Measurements from ENCODE around the gene SETD6. TPM values are rescaled to one million over a fixed set of nuclear protein-coding genes. Genes with fewer than 3 reads are reported as not detected.
"Not testable (repeated sequence)": the region's sequence is repeated elsewhere in the genome, so short reads cannot be mapped to it uniquely, and the experiment has no call there.

SETD6 gene
- total and polyA plus RNA-seq, 2 of the 8 experiments (the other 6 are each of a cell fraction or from before 2014, with no cell fraction given) = 25.3 to 40.5 TPM

- H2BK20ac ChIP-seq (ENCODE audit: low read length); H3K56ac ChIP-seq (replicated peaks; ENCODE audit: insufficient read length, low read depth, low read length); H2AFZ ChIP-seq (ENCODE audit: low read length); H3K4ac ChIP-seq (replicated peaks; ENCODE audit: insufficient read length, low read depth, low read length); H2BK12ac ChIP-seq (ENCODE audit: low read depth, low read length); H2AK5ac ChIP-seq (ENCODE audit: low read depth, low read length); H2BK15ac ChIP-seq (ENCODE audit: low read length); H3K14ac ChIP-seq (ENCODE audit: insufficient read length); H3K18ac ChIP-seq (ENCODE audit: extremely low read depth, low read length); H3K9me3 ChIP-seq (ENCODE audit: insufficient read depth in 2 of 2, low read depth in 1 of 2, low read length in 1 of 2); DNase-seq (ENCODE audit: low read depth in 1 of 2, low spot score in 2 of 2); H3K23me2 ChIP-seq (ENCODE audit: low read depth, low read length); H4K20me1 ChIP-seq (replicated peaks in 1 of 2; ENCODE audit: control insufficient read depth in 1 of 2, insufficient read depth in 2 of 2, low read length in 2 of 2); H3K27me3 ChIP-seq (replicated peaks in 1 of 4; ENCODE audit: control insufficient read depth in 3 of 4, extremely low read depth in 1 of 4, insufficient read depth in 3 of 4, low read length in 3 of 4); H2BK120ac ChIP-seq (replicated peaks; ENCODE audit: low read depth, low read length); H2BK5ac ChIP-seq (ENCODE audit: low read depth, low read length); H3K79me1 ChIP-seq (ENCODE audit: low read depth, low read length); H3K4me2 ChIP-seq (ENCODE audit: insufficient read depth in 1 of 2, low read depth in 2 of 2, low read length in 2 of 2); H4K91ac ChIP-seq (replicated peaks; ENCODE audit: insufficient read length, low read length); H3K23ac ChIP-seq (ENCODE audit: insufficient read length); FAIRE-seq; H3K27ac ChIP-seq (ENCODE audit: low read depth, low read length); H3K9ac ChIP-seq (replicated peaks in 1 of 4; ENCODE audit: extremely low read depth in 1 of 4, low read depth in 3 of 4, low read length in 3 of 4); H3K4me3 ChIP-seq (ENCODE audit: extremely low read depth in 1 of 4, insufficient read depth in 2 of 4, low read depth in 3 of 4, low read length in 4 of 4); H4K5ac ChIP-seq (ENCODE audit: insufficient read length, low read depth, low read length); H3K4me1 ChIP-seq (replicated peaks in 1 of 4; ENCODE audit: control insufficient read depth in 3 of 4, insufficient read depth in 4 of 4, low read length in 3 of 4); H4K8ac ChIP-seq (ENCODE audit: extremely low read depth, insufficient read depth, low read length): not testable (repeated sequence)
- peaks cover 7 to 65% (median 32%) of the 10 kb centered on the region in 4 experiments for H3K36me3 ChIP-seq (ENCODE audit: control insufficient read depth in 2 of 4, insufficient read depth in 4 of 4, low read length in 3 of 4)
- H3K79me2 ChIP-seq (ENCODE audit: control insufficient read depth in 1 of 2, insufficient read depth in 2 of 2, low read length in 2 of 2) = peaks cover 0 to 47% of the 10 kb centered on the region in 2 experiments; a peak in 2 of 4 replicates
- 90% methylated on average over 4 of the region's 4 CpGs; no CpG with 5 or more reads in 1 of the 2 experiments for WGBS, 2 experiments (ENCODE audit: extremely low coverage in 1 of 2, insufficient coverage in 1 of 2, insufficient read length in 1 of 2, insufficient replicate concordance in 2 of 2, low coverage in 1 of 2, low lambda C conversion rate in 2 of 2, missing lambda C conversion rate in 1 of 2)
- ChIA-PET POLR2A (ENCODE audit: partially characterized antibody) (interaction anchor here (0.5 to 0.6 kb wide), 2 partner anchors 42 to 1640 kb away, joined by 4 to 7 read pairs; no protein-coding TSS in a partner anchor), CTCF (ENCODE audit: partially characterized antibody) (interaction anchor here (0.6 kb wide), 1 partner anchor 62 kb away, joined by 3 read pairs; no protein-coding TSS in a partner anchor)
Observed at GRCh38 chr16:58565697-58566096, 50.4 kb downstream of the SETD6 start.

Small RNA genes within 50 kb of the gene (small RNA-seq; reads per million reads assigned to genes)
- not detected for gene RNU6-103P (ENCODE audit: insufficient read depth)
- gene SNORA46 (ENCODE audit: insufficient read depth) = 13.0 reads per million, percentile 86 among the genes with 10 or more reads in this experiment
- not detected for gene SNORA50A (ENCODE audit: insufficient read depth)

Other genes with a start within 250 kb of the SETD6 start
- not detected in 2 replicates for gene PRSS54, start 220.5 kb upstream of the SETD6 start, total RNA-seq (2021; fragmentation: NEBNext Ultra II Directional; extraction: Animal tissue kit (Norgen Biotek cat#: 25700))
- gene PRSS54, start 220.5 kb upstream of the SETD6 start, polyA plus RNA-seq (2011; rRNA removed) = not detected in 2 replicates
- 13.4 and 15.4 TPM in 2 replicates for gene GINS3, start 123.0 kb upstream of the SETD6 start, total RNA-seq (2021; fragmentation: NEBNext Ultra II Directional; extraction: Animal tissue kit (Norgen Biotek cat#: 25700))
- 9.5 and 12.9 TPM in 2 replicates for gene GINS3, start 123.0 kb upstream of the SETD6 start, polyA plus RNA-seq (2011; rRNA removed)
- 18.9 and 20.8 TPM in 2 replicates for gene NDRG4, start 15.4 kb upstream of the SETD6 start, total RNA-seq (2021; fragmentation: NEBNext Ultra II Directional; extraction: Animal tissue kit (Norgen Biotek cat#: 25700))
- 30.9 and 45.7 TPM in 2 replicates for gene NDRG4, start 15.4 kb upstream of the SETD6 start, polyA plus RNA-seq (2011; rRNA removed)
- 306 and 309 TPM in 2 replicates for gene CNOT1, start 114.3 kb downstream of the SETD6 start, total RNA-seq (2021; fragmentation: NEBNext Ultra II Directional; extraction: Animal tissue kit (Norgen Biotek cat#: 25700))
- gene CNOT1, start 114.3 kb downstream of the SETD6 start, polyA plus RNA-seq (2011; rRNA removed) = 198 and 319 TPM in 2 replicates
- 26.7 and 29.6 TPM in 2 replicates for gene SLC38A7, start 169.3 kb downstream of the SETD6 start, total RNA-seq (2021; fragmentation: NEBNext Ultra II Directional; extraction: Animal tissue kit (Norgen Biotek cat#: 25700))
- 25.4 and 28.0 TPM in 2 replicates for gene SLC38A7, start 169.3 kb downstream of the SETD6 start, polyA plus RNA-seq (2011; rRNA removed)
- 218 and 223 TPM in 2 replicates for gene GOT2, start 218.8 kb downstream of the SETD6 start, total RNA-seq (2021; fragmentation: NEBNext Ultra II Directional; extraction: Animal tissue kit (Norgen Biotek cat#: 25700))
- gene GOT2, start 218.8 kb downstream of the SETD6 start, polyA plus RNA-seq (2011; rRNA removed) = 62.9 and 69.2 TPM in 2 replicates